GM18951 (cell line): ENCODE measurements around the gene CDC5L.

Experiments
- POLR2A ChIP-seq: IDR thresholded peaks from 4 replicates; pipeline ENCODE4 v1.6.1; 2011; ENCODE audit warnings: mild to moderate bottlenecking; ENCODE audit not compliant: insufficient read length, insufficient read depth; ENCODE audit errors: extremely low read depth
- in situ Hi-C: fragments of 300-500 bp; cut with MboI; formaldehyde crosslinking; loops from one replicate; pipeline ENCODE4 v1.12.0; 2022; ENCODE audit warnings: low sequenced_read_pairs, mixed read lengths, inconsistent platforms; ENCODE audit not compliant: unreplicated experiment

The CDC5L gene

DNA sequence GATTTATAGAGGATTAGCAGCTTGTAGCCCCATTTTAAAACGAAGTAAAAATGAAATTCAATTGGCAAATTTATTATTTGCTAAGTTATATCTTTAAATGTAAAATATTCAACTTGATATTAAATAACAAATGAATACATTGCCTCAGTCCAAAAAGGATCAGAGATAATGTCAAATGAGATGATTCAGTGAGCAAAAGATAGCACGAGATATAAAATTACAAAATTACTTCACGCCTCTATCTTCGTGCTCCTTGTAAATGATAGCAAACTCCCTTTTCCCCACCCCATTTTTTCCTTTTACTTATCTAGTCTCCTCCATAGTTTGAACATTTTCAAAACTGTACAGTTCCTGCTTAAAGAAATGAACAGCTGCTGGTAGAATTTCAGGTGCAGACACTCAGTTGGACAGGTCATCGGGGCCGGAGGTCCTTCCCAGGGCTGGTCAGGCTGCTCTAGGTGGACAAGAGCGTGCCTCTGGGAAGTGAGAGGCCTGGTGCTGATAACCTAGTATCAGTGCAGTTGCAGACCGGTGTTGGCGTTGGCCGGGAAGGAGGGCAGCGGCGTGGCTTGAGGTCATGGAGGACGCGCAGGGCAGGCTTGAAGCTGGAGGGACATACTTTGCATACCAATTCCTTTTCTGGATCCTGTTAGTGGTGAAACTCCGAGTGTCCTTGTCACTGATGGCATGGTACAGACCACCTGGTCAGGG, 83.9 kb downstream of the CDC5L start:
- no peak for TF ChIP-seq POLR2A

DNA sequence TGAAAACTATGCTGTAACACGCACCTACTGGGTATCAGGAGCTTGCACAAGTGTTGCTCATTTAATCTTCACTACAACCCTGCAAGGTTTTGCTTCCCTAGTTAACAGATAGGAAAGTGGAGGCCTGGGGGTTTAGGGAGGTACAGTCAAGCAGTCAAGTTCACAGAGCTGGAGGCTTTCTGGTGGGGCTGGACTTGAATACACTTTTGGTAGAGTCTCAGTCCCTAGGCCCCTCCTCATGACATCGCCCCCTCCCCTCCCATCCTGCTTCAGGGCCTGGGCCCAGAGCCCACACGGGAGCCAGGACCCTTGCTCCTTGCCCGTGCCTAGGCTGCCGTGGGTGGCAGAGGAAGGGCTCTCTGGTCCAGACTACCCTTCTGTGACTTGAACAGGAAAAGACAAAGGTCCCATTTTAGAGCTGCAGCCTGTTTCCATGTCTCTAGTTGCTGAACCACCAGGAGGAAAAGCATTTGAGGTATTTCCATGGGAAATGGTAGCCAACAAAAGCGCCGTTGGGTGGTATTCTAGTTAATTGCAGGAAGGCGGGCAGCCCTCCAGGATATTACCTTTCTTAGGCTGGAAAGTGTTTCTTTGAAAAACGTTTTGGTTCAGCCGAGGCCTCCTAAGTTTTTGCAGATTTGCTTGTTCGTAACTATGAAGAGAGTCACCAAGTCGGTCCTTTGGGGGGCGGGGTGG, 84.9 kb downstream of the CDC5L start:
- no peak for TF ChIP-seq POLR2A
- in situ Hi-C loops: no loop called here

More for the DNA sequence above, 83.9 kb downstream of the CDC5L start:
- in situ Hi-C loops: no loop called here

DNA sequence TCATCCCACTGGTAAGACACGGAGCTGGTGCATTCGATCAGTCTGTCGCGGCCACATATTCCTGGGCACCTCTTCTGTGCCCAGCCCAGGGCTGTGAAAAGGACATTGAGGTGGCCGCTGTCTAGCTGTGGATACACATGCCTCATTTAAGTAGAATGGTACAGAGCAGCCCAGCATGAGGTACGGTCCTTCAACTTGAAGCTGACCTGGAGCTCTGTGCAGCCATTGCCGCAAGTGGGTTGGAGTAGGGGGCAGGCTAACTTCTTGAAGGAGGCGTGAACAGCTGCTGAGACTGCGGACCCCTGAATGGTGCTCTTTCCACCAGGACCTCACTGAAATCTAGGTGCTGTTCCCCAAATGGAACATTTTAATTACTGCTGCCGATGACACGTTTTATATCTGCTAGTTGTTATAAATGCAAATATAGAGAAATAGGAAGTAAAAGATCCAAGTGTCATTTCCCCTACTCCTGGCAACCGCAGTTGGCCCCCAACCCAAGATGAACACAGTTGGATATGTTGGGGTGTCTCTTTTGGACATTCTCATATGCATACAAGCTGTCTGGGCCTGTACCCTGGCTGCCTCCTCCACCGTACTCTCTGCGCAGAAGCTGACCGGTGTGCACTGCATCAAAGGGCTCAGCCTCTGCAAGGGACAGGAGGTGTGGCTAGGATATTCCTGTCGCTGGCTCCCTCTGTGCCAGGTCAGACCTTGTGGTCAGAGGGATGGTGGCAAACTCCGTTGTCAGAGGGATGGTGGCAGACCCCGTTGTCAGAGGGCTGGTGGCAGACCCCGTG, 86.1 kb downstream of the CDC5L start:
- no peak for TF ChIP-seq POLR2A
- in situ Hi-C loops: no loop called here

DNA sequence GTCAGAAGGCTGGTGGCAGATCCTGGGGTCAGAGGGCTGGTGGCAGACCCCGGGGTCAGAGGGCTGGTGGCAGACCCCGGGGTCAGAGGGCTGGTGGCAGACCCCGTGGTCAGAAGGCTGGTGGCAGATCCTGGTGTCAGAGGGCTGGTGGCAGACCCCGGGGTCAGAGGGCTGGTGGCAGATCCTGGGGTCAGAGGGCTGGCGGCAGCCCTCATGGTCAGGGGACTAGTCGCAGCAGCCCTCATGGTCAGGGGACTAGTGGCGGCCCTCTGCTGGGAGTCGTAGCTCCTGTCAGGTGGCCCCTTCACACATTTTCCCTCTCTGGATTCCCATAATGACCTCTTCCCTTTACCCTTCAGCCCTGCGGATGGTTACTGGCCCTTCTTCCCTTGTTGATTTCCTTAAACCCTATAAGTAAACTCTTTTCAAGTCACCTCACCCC, 86.7 kb downstream of the CDC5L start:
- in situ Hi-C loops: no loop called here
- no peak for TF ChIP-seq POLR2A

DNA sequence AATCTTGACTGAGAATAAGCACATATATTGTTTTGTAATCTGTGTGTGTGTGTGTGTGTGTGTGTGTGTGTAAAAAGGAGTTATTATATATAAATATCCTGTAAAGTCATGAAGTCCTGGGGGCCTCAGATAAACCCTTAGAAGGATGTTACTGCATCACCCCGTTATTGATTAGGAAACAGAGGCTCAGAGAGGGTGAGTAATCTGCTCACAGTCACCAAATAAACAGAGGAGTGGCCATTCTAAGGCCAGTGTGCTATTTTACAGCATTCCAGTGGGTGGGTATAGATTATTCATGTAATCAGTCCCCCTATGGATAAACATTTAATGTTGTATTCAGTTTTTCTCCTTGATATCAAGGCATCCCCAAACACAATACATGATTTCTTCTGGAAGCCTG, 87.1 kb downstream of the CDC5L start:
- no peak for TF ChIP-seq POLR2A
- in situ Hi-C loops: loop anchor here (25.0 kb wide), 1 partner anchor 1438 kb away; no protein-coding TSS in a partner anchor

DNA sequence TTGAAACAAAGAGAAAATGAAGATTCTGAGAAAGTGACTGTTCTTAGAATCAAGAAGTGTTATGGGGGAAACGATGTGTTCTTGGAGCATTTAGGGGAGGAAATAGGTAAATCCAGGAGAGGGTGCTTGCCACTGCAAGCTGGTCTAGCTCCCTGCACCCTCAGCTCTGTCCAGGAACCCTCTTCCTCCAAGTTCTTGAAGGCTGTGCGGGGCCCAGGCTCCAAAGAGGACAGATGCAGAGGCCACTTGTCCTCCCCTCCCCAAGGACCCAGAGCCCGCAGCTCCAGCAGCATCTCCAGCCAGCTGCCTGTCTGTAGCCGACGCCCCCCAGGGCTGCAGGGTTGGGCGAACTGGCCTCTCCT, 87.9 kb downstream of the CDC5L start:
- in situ Hi-C loops: loop anchor here (25.0 kb wide), 1 partner anchor 1437 kb away; no protein-coding TSS in a partner anchor

DNA sequence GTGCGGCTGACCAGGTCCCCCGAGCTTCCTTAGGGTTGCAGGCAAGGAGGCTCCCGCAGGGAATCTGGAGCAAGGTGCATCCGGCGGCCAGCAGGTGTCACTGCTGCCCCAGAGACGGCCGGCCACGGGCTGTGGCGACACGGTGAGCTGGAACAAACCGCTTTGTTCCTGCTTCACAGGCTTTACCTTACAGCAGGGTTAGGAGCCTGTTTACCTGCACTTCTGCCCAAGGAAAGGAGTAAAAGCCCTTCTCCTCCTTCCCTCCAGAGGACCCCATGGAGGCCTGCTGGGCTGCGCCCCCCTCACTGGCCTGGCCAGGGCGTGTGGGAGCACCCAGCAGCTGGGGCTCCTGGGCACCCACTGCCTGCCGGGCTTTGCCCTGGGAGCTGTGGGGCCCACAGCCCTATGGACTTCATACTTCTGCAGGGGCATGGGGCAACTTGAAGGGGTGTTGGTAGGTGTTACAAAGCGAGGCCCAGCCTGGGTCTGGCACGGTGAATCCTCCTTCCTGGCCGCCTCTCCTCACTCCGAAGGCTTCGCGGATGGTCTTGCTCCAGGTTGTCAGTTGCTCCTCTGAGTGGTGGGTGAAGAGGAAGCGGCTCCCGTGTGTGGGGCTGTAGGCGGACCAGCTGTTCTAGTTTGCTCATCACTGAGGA, 88.4 kb downstream of the CDC5L start:
- TF ChIP-seq POLR2A: no peak
- in situ Hi-C loops: loop anchor here (25.0 kb wide), 1 partner anchor 1436 kb away; no protein-coding TSS in a partner anchor

More for the DNA sequence above, 87.9 kb downstream of the CDC5L start:
- TF ChIP-seq POLR2A: no peak

DNA sequence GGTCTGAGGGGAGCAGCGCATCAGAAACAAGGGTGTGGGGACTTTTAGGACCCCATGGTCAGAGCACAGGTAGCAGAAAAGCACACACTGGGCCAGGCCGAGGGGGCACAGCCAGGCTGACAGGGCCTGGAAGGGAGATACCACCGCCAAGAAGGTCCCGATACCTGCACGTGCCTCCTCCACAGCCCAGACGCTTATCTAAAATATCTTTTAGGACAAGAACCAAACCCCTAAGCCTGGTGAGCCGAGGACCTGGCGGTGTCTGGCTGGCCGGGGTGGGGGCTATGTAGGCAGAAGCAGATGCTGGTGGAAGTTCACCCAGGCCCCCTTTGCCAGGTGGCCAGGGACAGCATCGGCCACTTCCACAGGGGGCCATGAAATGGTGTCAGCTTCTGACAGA, 89.3 kb downstream of the CDC5L start:
- in situ Hi-C loops: loop anchor here (25.0 kb wide), 1 partner anchor 1435 kb away; no protein-coding TSS in a partner anchor
- no peak for TF ChIP-seq POLR2A

DNA sequence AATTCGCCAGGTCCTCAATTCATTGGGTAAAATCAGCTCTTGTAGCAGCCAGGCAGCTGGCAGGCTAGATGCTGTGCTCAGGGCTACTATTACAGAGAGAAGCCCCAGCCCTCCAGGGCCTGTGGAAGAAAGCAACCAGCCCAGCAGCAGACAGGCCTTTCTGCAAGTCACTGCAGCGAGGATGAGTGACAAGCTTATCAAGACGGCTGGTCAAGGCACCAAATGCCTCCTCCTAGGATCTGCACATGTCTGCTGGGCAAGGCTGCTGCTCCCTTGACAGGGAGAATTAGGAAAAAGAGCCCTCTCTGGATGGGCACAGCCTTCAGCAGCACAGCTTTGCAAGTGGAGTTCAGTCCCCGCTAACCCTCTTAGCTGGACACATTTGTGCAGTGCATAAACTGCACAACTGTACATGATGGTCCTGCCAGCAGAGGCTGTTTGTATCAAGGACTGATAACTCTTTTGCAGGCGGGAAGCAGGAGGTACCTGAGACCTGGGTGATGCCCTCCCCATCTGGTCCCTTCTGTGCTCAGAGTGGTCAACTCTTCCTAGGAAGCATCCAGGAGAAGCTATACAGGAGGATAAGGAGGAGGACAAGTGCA, 89.9 kb downstream of the CDC5L start:
- in situ Hi-C loops: loop anchor here (25.0 kb wide), 1 partner anchor 1435 kb away; no protein-coding TSS in a partner anchor

DNA sequence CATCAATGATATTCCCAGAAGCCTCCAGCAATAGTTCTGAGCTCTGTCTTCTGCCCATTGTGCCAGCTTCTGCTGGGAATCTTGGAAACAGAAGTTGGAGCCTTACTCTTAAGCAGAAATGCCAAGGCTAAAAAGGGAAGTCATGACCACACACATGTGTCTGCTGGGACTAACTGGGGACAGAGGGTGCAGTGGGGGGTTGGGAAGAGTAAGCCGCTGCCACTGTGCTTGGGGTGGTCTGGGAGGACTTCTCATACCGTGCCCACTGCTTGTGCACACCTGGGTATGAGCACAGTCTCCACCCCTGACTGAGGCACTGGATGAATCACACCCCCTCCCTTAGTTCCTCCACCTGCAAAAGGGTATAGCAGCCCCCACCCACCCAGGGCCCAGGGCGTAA, 90.7 kb downstream of the CDC5L start:
- in situ Hi-C loops: loop anchor here (25.0 kb wide), 1 partner anchor 1434 kb away; no protein-coding TSS in a partner anchor
- TF ChIP-seq POLR2A: no peak

More for the DNA sequence above, 89.9 kb downstream of the CDC5L start:
- TF ChIP-seq POLR2A: no peak

DNA sequence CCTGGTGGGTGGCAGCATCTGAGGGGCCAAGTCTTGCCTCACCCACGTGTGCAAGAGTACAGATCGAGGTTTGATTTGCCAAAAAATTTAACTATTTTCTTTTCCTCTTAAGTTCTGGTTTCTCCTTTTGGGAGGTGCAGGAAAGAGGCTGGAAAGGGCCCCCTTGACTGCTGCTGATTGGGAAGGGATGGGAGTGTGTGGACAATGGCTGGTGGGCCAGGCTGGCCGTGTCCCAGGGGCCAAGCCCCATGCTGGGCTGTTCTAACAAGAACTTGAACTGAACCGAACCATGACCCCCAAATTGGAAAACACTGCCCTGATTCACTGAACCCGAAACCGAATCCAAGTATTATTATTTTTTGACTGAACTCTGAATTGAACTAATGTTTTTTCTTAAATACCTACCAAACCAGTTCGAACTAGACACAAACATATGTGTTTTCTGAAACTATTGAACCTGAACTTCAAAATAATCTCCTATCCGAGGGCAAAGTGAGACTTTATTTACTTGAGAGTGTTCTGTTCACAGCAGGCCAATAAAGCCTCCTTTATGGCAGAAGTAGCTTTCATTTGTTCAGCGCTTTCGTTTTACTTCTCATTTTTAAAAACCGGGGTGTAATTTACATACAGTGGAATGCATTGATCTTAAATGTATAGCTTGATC, 91.2 kb downstream of the CDC5L start:
- no peak for TF ChIP-seq POLR2A
- in situ Hi-C loops: loop anchor here (25.0 kb wide), 1 partner anchor 1434 kb away; no protein-coding TSS in a partner anchor
